GM12892 (cell line): ENCODE data around the gene SCUBE2.
"Not testable (repeated sequence)": the region's sequence is repeated elsewhere in the genome, so short reads cannot be mapped to it uniquely, and the experiment has no call there.

ENCODE experiments used
- DNase-seq: peaks from one replicate; pipeline ENCODE4 v3.0.0; 2011; ENCODE audit not compliant: insufficient read length
- FAIRE-seq: peaks from 2 replicates; lab custom pipeline; 2011; peaks lifted over from hg19 to GRCh38; lab: Jason Lieb, UNC
- POLR2A ChIP-seq: IDR thresholded peaks from 2 replicates; pipeline ENCODE4 v1.6.1; 2011; ENCODE audit warnings: low read depth, low read length, control low read depth
- POLR2AphosphoS5 ChIP-seq: IDR thresholded peaks from 2 replicates; pipeline ENCODE4 v1.6.1; 2011; ENCODE audit warnings: low read depth, low read length, control low read depth
- TAF1 ChIP-seq: IDR thresholded peaks from 2 replicates; pipeline ENCODE4 v1.6.1; 2011; ENCODE audit warnings: low read depth, mild to moderate bottlenecking, control low read depth, low read length, borderline replicate concordance

SCUBE2 gene

GRCh38 chr11:9028581-9028980, 62.8 kb downstream of the SCUBE2 start:
- no peak for TF ChIP-seq POLR2A
- TF ChIP-seq POLR2AphosphoS5: no peak
- TF ChIP-seq TAF1: no peak
- FAIRE-seq: no peak
- no peak for DNase-seq

DNA sequence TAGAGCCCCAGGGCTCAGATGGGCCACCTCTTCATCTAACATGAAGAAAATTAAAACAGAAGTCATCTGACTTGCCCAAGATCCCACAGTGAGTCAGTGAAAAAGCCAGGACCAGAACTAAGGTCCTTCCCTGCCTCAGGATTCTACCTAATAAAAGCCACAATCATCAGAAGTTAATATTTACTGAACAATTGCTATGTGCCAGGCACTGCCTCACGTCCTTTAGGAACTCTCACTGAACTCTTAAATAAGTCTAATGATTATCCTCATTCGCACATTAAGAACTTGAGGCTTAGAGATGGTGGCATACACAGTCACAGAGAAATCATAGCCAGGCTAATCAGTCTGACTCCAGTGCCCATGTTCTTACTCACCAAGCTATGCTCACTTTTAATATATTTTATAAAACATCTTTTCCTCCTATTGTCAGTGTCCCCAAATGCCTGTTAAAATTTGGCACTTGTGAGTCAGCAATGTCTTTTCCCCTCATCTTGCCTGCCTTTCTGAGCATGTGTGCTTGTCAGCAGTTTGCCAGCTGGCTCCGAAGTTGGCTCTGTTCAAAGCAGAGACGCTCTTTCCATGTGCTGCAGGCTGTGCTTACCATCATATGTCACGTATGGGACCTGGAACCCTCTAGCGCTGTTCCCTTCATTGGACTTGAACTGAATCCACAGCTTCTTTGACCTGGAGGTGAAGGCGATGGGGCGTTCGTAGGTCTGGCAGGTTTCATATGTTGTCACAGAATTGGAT, 66.1 kb downstream of the SCUBE2 start:
- TF ChIP-seq POLR2AphosphoS5 (no peak), TAF1 (no peak), POLR2A (no peak)
- DNase-seq (no peak), FAIRE-seq (no peak)

DNA sequence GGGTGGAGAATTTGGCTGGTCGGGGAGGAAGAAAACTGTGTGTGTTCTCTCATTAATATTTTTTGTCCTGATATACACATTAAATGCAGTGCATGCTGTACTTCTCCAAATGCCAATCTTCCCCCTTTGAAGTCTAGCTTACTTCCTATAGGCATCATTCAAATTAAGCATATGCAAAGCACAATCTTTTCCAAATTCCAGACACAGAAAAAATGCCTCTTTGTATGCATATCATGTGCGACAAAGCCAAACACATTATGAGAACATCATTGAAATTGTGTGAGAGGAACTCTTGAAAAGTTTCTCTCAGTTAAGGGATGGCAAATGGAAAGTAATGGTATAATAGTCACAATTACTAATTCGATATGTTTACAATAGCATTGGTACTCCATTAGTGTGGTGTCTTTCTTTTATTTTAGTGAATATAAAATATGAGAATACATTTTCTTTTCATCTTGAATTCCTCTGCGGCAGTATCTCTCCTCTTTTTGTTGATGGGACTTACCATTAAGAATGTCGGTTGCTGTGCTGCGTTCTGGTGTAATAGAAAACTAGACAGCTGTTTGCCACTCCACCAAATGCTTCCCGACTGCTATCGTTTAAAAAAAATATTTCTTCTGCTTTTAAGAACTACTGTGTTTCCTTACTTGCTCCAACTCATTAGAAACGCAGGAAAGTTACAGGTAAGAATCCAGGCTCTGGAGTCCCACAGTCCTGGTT, 68.3 kb downstream of the SCUBE2 start:
- DNase-seq: no peak
- no peak for TF ChIP-seq TAF1
- no peak for TF ChIP-seq POLR2AphosphoS5
- TF ChIP-seq POLR2A: no peak
- no peak for FAIRE-seq

DNA sequence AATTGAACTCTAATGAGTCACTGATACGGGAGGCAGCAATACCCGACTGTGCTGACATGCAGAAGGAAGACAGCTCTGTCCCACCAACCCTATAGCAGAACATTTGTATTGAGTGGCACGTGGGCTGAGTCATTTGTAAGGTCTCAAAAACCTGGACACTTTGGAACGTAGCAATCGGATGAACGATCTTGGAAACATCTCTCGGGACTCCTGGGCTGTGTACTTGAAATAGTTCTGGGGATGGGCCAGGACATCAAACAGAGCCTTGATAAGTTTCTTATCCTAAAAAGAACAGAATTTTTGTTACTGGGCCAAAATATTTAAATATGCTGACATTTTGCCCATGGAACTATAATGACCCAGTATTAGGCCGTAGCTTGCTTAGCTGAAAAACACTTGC, 70.5 kb downstream of the SCUBE2 start:
- peak; percentile 17 for FAIRE-seq
- TF ChIP-seq POLR2A (no peak), POLR2AphosphoS5 (no peak), TAF1 (no peak)
- DNase-seq: no peak

GRCh38 chr11:9019861-9020260, 71.5 kb downstream of the SCUBE2 start:
- no peak for FAIRE-seq
- TF ChIP-seq POLR2A (no peak), TAF1 (no peak), POLR2AphosphoS5 (no peak)

DNA sequence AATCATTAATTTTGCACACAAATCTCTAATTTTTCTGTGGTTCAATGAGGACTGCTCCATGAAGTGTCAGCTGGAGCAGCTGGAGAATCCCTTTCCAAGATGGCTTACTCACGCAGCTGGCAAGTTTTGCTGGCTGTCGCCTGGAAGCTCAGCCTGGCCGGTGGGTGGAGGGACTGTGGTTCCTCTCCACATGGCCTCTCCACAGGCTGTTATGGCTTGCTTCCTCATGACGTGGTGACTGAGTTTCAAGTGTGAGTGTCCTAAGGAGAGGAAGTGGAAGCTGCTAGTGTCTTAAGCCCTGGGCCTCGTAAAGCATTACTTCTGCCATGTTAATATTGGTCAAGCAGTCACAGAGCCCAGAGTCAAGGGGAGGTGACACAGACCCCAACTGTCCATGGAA, 73.6 kb downstream of the SCUBE2 start:
- peak; percentile 46 for FAIRE-seq
- no peak for DNase-seq
- TF ChIP-seq POLR2A (no peak), TAF1 (no peak), POLR2AphosphoS5 (no peak)

More at GRCh38 chr11:9019861-9020260, 71.5 kb downstream of the SCUBE2 start:
- no peak for DNase-seq

DNA sequence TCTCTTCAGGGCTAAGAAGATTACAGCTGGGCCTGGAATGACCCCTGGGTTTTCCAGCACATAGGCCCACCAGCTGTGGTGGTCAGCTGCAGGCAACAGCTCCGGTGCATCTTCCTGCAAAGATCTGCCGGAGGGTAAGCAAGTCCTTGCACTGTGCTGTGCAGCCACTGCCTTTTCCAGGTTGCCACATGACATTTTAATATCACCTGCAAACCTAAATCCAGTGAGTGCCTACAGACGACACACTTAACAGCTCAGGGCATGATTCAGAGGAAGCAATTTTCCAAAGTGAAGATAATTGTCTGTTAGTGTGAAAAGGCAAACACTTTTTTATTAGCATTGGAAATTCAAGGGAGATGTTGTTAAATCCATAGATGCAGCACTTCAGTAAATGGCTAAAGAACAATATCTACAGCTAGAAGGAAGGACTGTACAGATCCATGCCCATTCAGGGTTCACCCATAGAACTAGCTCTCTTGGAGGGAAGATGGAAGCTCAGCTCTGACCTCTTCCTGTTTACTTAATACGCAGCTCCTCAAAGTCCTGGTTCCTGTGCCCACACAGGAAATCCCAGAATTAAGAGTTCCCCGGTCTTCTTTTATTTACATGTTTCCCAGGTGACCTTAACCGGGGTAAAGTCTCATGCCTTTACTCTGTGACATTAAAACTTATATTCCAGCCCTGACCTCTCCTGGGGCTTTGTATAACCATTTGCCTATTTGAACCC, 74.3 kb downstream of the SCUBE2 start:
- no peak for DNase-seq
- TF ChIP-seq TAF1 (no peak), POLR2AphosphoS5 (no peak), POLR2A (no peak)
- peak; percentile 66 for FAIRE-seq

- TF ChIP-seq POLR2AphosphoS5 (no peak), POLR2A (no peak), TAF1 (no peak)
- FAIRE-seq (peak; percentile 98), DNase-seq (peak; percentile 44)
Measured at GRCh38 chr11:9015677-9016076, 75.7 kb downstream of the SCUBE2 start.

DNA sequence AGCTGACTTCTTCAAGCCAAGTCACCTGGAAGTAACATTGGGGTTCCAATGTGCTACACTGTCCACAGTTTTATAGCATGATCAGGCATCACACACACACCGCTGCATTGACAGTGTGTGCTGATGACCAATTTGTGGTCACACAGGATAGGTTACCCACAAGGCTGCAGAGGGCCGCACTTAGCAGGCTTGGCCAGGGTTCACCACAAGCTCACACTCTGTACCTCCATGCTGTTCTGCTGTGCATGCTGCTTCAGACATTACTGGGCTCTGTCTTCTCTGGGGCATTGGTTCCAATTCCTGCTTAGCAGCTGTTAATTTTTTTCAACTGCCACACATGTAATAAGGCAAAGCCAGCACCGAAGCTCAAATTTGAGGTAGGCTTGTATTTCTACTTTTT, 76.6 kb downstream of the SCUBE2 start:
- no peak for TF ChIP-seq POLR2A
- TF ChIP-seq POLR2AphosphoS5: no peak
- no peak for TF ChIP-seq TAF1
- DNase-seq: no peak
- no peak for FAIRE-seq

DNA sequence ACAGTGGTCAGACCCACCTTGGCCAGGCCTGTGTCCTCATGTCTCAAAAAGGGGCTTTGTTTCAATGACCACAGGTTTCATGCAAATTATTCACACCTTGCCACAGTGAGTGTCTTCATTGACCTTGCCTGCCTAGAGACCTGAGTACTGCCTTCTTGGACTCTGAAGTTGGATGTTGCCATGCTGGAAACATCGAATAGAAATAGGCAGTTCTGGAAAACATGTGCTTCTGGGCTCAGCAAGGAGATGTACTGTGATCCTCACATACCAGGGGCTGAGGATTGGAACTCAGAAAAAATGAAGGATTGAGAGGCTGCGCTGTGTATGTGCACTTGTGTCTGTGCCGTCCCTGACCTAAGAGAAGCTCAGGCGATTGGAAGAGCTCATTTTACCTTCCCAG, 78.0 kb downstream of the SCUBE2 start:
- FAIRE-seq (no peak), DNase-seq (no peak)
- TF ChIP-seq POLR2A (no peak), POLR2AphosphoS5 (no peak), TAF1 (no peak)

DNA sequence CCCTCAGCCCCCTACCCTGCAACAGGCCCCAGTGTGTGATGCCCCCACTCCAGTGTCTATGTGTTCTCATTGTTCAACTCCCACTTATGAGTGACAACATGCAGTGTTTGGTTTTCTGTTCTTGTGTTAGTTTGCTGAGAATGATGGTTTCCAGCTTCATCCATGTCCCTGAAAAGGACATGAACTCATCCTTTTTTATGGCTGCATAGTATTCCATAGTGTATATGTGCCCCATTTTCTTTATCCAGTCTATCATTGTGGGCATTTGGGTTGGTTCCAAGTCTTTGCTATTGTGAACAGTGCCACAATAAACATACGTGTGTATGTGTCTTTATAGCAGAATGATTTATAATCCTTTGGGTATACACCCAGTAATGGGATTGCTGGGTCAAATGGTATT, 81.9 kb downstream of the SCUBE2 start:
- not testable (repeated sequence) for DNase-seq, FAIRE-seq
